Muscle layer of duodenum (tissue), 2 donors: ENCODE measurements around the gene SNTG2.

Experiments
- H3K27ac ChIP-seq: one replicate; pipeline ENCODE4 v1.7.0; 2013; ENCODE audit warnings: mild to moderate bottlenecking, low read length
- H3K27me3 ChIP-seq: one replicate; pipeline ENCODE4 v1.7.0; 2013; ENCODE audit warnings: low read depth, mild to moderate bottlenecking, control low read depth, low read length
- H3K36me3 ChIP-seq, 2 donors: one replicate each; pipeline ENCODE4 v1.7.0; 2013; ENCODE audit warnings: low read length in 2 of 2, control low read depth in 1 of 2, mild to moderate bottlenecking in 1 of 2; ENCODE audit not compliant: insufficient read depth in 2 of 2, control insufficient read depth in 1 of 2
- H3K4me1 ChIP-seq, 2 donors: one replicate each; pipeline ENCODE4 v1.7.0; 2013; ENCODE audit warnings: low read length in 2 of 2, mild to moderate bottlenecking in 2 of 2, control low read depth in 1 of 2, moderate library complexity in 1 of 2; ENCODE audit not compliant: insufficient read depth in 2 of 2, control insufficient read depth in 1 of 2
- H3K4me3 ChIP-seq, 2 donors: one replicate each; pipeline ENCODE4 v1.7.0; 2013; ENCODE audit warnings: low read length in 2 of 2, low read depth in 1 of 2, mild to moderate bottlenecking in 1 of 2
- H3K9me3 ChIP-seq, 2 donors: one replicate each; pipeline ENCODE4 v1.7.0; 2013; ENCODE audit warnings: low read length in 2 of 2, control low read depth in 1 of 2, mild to moderate bottlenecking in 1 of 2; ENCODE audit not compliant: control insufficient read depth in 1 of 2
- donor health status: healthy.

SNTG2 gene

GRCh38 chr2:1295740-1296139 is 345.1 kb downstream of the SNTG2 start:
- H3K9me3 ChIP-seq = no peaks in the 10 kb centered on the region
- H3K4me1 ChIP-seq = no peaks in the 10 kb centered on the region
- no peak overlapping the region for H3K27ac ChIP-seq
- H3K27me3 ChIP-seq = no peaks in the 10 kb centered on the region
- no peak overlapping the region for H3K4me3 ChIP-seq
- H3K36me3 ChIP-seq = no peaks in the 10 kb centered on the region

DNA sequence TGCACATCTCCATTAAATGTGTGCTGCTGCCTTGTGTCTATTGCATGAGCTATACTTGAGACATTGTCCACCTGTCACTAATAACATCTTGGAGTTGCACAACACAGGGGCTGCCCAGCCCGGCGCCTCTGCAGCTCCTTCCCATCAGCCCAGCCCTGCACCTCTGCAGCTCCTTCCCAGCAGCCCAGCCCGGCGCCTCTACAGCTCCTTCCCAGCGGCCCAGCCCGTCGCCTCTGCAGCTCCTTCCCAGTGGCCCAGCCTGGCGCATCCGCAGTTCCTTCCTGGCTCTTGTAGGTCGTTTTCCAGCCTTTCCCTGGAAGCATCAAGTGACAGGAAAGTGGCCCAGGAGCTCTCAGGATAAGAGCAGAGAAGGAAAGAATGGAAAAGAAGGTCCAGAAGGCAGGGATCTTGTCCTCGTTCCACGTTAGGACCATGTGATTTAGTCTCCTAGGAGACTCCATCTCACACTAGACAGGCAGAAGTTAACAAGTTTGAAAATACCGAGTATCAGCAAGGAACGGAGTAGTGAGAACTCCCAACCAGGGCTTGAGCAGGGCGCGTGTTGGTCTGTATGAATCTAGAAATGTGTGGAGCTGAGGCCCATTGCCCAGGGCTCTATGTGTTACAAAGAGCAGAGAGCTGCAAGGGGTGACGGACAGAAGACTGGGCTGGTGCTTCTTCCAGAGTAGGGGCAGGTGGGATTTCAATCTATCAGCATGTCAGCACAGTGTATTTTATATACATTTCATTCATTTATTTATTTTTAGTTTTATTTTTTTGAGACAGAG is 346.9 kb downstream of the SNTG2 start:
- H3K9me3 ChIP-seq = no peaks in the 10 kb centered on the region
- no peaks in the 10 kb centered on the region for H3K4me1 ChIP-seq
- H3K4me3 ChIP-seq = no peak overlapping the region
- H3K27me3 ChIP-seq = no peaks in the 10 kb centered on the region
- no peaks in the 10 kb centered on the region for H3K36me3 ChIP-seq
- H3K27ac ChIP-seq = no peak overlapping the region

DNA sequence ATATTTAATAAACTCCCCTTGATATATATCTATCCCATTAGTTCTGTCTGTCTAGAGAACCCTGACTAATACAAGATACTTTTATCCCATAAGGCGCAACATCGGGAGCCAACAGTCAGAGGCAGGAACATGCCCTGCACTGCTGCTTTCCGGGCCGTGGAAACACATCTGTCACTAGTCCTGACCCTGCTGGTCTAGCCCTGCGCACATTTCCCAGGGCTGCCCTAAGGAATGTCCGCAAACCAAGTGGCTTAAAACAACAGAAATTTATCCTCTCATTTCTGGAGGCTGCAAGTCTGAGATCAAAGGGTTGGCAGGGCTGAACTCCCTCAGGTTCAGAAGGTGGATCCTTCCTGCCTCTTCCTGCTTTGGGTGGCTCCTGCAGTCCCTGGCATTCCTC is 348.4 kb downstream of the SNTG2 start:
- H3K9me3 ChIP-seq = no peaks in the 10 kb centered on the region
- no peaks in the 10 kb centered on the region for H3K36me3 ChIP-seq
- no peak overlapping the region for H3K4me3 ChIP-seq
- H3K27me3 ChIP-seq = no peaks in the 10 kb centered on the region
- no peaks in the 10 kb centered on the region for H3K4me1 ChIP-seq
- no peak overlapping the region for H3K27ac ChIP-seq

- Histone ChIP-seq H3K9me3 (no peaks in the 10 kb centered on the region), H3K4me3 (no peak overlapping the region), H3K27ac (no peak overlapping the region), H3K36me3 (no peaks in the 10 kb centered on the region), H3K4me1 (no peaks in the 10 kb centered on the region), H3K27me3 (no peaks in the 10 kb centered on the region)
Measured at GRCh38 chr2:1300284-1300683, 349.6 kb downstream of the SNTG2 start.

DNA sequence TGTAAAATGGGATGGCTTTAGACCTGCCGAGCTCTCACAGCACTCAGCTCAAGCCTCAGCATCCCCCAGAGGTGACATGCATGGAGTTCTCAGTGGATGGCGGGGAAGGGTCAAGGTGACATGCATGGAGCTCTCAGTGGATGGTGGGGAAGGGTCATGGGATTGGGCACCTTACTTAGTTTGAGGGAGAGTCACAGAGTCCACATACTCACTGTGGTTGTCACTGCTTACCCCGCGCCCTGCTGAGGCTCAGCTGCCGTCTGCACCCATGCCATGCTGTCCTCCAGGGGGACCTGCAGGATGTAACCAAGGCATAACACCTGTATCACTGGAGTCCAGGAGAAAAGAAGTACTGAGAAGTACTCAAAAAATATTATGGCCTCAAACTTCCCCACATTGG is 350.4 kb downstream of the SNTG2 start:
- Histone ChIP-seq H3K36me3 (no peaks in the 10 kb centered on the region), H3K27me3 (no peaks in the 10 kb centered on the region), H3K9me3 (no peaks in the 10 kb centered on the region), H3K4me3 (no peak overlapping the region), H3K27ac (no peak overlapping the region), H3K4me1 (no peaks in the 10 kb centered on the region)

DNA sequence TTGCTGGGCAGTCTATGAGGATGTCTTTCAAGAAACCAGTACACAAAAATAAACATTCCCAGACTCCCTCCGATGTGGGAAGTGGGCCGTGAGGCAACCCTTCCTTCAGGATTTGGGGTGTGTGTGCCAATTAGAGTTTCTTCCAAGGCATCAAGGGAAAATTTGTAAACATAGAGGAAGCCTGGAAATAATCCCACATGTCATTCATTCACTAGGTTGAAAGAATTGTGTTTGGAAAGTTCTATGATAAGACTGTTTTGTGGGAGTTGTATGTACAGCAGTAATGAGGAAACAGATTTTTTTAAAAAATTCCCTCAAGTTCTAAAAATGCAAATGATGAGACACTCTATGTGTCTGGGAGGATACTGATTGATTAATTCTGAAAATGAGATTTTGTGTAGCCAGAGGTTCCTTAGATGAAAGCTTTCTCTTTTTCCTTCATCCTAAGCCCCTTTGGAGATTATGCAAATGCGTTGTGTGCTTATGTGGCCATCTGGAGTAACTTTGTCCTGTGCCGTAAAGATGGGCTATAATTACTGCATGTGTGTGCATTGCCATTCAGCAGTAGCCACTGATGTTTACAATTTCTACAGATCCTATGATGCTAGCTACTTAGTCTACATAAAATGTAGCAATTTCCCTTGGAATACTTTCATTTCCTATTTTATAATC is 354.8 kb downstream of the SNTG2 start:
- no peak overlapping the region for H3K27ac ChIP-seq
- no peaks in the 10 kb centered on the region for H3K9me3 ChIP-seq
- H3K36me3 ChIP-seq = no peaks in the 10 kb centered on the region
- no peaks in the 10 kb centered on the region for H3K4me1 ChIP-seq
- no peak overlapping the region for H3K4me3 ChIP-seq
- H3K27me3 ChIP-seq = no peaks in the 10 kb centered on the region

DNA sequence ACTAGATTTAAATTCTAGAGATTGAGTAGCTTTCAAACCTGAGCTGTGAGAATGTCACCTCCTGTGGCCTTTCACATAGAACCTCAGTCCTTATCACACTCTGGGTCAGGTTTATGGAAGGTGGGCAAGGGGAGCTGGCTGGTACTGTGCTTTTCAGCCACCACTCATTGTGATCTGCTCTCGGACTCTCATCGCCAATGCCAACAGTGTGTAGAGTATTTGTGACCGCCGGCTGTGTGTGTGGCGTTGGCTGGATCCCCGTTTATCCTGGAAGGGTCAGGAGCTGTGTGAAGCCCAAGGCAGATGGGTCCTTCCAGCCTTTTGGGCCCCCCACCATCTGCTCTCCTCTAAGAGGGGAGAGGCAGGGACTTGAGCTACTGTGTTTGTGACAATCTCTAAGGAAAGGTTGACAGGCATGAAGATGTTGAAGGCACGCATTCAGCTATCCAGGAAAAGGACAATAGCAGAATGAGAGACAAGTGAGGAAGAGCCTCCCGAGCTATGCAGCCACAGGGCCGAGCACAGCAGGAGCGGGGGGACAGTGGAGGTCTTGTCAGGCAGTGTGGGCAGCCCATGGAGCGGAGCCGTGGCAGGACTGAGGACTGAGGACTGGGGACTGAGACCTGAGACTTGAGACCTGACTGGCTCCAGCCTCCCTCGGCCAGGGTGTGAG is 355.5 kb downstream of the SNTG2 start:
- Histone ChIP-seq H3K27ac (no peak overlapping the region), H3K4me3 (no peak overlapping the region), H3K27me3 (no peaks in the 10 kb centered on the region), H3K4me1 (no peaks in the 10 kb centered on the region), H3K9me3 (no peaks in the 10 kb centered on the region), H3K36me3 (no peaks in the 10 kb centered on the region)

DNA sequence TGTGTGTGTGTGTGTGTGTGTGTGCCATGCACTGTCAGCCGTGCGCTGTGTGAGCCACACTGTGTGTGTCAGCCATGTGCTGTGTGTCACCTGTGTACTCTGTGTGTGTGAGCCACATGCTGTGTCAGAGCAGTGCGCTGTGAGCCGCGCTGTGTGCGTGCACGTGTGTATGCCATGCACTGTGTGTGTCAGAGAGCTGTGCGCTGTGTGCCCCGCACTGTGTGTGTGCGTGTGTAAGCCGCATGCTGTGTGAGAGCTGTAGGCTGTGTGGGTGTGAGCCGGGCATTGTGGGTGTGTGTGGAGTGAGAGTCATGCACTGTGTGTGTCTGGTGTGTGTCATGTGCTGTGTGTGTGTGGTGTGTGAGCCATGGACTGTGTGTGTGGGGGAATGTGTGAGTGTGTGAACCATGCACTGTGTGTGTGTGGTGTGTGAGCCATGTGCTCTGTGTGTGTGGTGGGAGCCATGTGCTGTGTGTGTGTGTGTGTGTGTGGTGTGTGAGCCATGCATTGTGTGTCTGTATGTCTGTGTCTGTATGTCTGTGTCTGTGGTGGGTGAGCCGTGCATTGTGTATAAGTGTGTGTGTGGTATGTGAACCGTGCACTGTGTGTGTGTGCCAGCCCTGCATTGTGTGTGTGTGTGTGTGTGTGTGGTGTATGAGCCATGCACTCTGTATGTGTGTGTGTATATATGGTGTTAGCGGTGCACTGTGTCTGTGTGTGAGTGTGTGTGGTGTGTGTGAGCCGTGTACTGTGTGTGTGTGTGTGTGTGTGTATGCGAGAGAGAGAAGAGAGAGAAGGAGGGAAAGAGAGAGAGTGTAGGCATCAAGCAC is 356.3 kb downstream of the SNTG2 start:
- no peak overlapping the region for H3K27ac ChIP-seq
- H3K9me3 ChIP-seq = no peaks in the 10 kb centered on the region
- H3K27me3 ChIP-seq = no peaks in the 10 kb centered on the region
- H3K4me1 ChIP-seq = no peaks in the 10 kb centered on the region
- no peak overlapping the region for H3K4me3 ChIP-seq
- H3K36me3 ChIP-seq = no peaks in the 10 kb centered on the region

DNA sequence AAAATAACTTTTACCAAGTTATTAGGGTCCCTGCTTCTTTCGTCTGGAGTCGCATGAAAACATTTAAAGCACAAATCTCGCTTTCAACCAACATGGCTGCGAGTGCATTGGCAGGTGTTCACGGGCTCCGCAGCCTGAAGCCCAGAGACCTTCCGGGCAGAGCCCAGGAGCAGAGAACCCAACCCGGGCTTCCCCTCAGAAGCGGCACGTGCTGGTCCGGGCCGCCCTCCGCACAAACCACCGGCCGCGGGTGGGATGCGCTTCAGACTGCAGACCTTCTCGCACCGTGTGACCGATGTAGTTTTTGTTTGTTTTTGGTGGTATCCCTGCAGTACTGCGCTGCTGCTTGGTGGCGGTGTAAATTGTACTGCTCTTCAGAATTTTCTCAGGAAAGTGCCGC is 357.0 kb downstream of the SNTG2 start:
- no peaks in the 10 kb centered on the region for H3K27me3 ChIP-seq
- H3K36me3 ChIP-seq = no peaks in the 10 kb centered on the region
- H3K4me1 ChIP-seq = no peaks in the 10 kb centered on the region
- H3K4me3 ChIP-seq = no peak overlapping the region
- no peak overlapping the region for H3K27ac ChIP-seq
- no peaks in the 10 kb centered on the region for H3K9me3 ChIP-seq

- no peaks in the 10 kb centered on the region for H3K4me1 ChIP-seq
- no peak overlapping the region for H3K4me3 ChIP-seq
- no peak overlapping the region for H3K27ac ChIP-seq
- H3K27me3 ChIP-seq = no peaks in the 10 kb centered on the region
- H3K9me3 ChIP-seq = no peaks in the 10 kb centered on the region
- no peaks in the 10 kb centered on the region for H3K36me3 ChIP-seq
Measured at GRCh38 chr2:1308678-1309077, 358.0 kb downstream of the SNTG2 start.

- Histone ChIP-seq H3K27ac (no peak overlapping the region), H3K36me3 (no peaks in the 10 kb centered on the region), H3K4me3 (no peak overlapping the region), H3K27me3 (no peaks in the 10 kb centered on the region), H3K9me3 (no peaks in the 10 kb centered on the region), H3K4me1 (no peaks in the 10 kb centered on the region)
Measured at GRCh38 chr2:1309507-1309906, 358.9 kb downstream of the SNTG2 start.
